IMR-90 (cell line): ENCODE measurements around the gene CNFN. TPM values are rescaled to one million over a fixed set of nuclear protein-coding genes. Genes with fewer than 3 reads are reported as not detected.

Experiments
- ATAC-seq: fragments of 200-7000 bp; cut with Tn5 transposase; 2 replicates; pipeline ENCODE4 v1.9.1; 2020; ENCODE audit warnings: low read depth, mild to moderate bottlenecking, moderate library complexity
- BruUV-seq: library from RNA; stranded (reverse); fragments of 400-500 nt; replicated peaks from 2 replicates; lab custom pipeline; 2021; lab: Mats Ljungman, UMichigan
- CTCF ChIA-PET: fragments of 300-600 bp; formaldehyde crosslinking; extraction: SDS; loops from one replicate; lab custom pipeline; 2021; ENCODE audit warnings: antibody characterized with exemption; lab: Yijun Ruan, JAX
- POLR2A ChIA-PET: fragments of 300-600 bp; sonication (Branson Sonifier 250); formaldehyde crosslinking; loops from one replicate; lab custom pipeline; 2022; ENCODE audit warnings: antibody characterized with exemption; ENCODE audit not compliant: unreplicated experiment; lab: Charles Lee
- DNase-seq: peaks from one replicate; pipeline ENCODE4 v3.0.0; 2013
- H2AFZ ChIP-seq: replicated peaks from 2 replicates; pipeline ENCODE3; 2013; ENCODE audit warnings: low read length, mild to moderate bottlenecking; ENCODE audit not compliant: poor library complexity
- H2AK5ac ChIP-seq: 2 replicates; pipeline ENCODE4 v1.6.1; 2013; ENCODE audit warnings: low read depth, low read length, inconsistent platforms
- H2AK9ac ChIP-seq: replicated peaks from 2 replicates; pipeline ENCODE3; 2013; ENCODE audit warnings: mild to moderate bottlenecking, low read depth, low read length, moderate library complexity; ENCODE audit not compliant: poor library complexity
- H2BK120ac ChIP-seq: 2 replicates; pipeline ENCODE4 v1.6.1; 2013; ENCODE audit warnings: low read depth, low read length, inconsistent platforms
- H2BK15ac ChIP-seq: 3 replicates; pipeline ENCODE4 v1.6.1; 2013; ENCODE audit warnings: low read depth, low read length, inconsistent platforms
- H2BK20ac ChIP-seq: 2 replicates; pipeline ENCODE4 v1.6.1; 2013; ENCODE audit warnings: low read depth, mild to moderate bottlenecking, inconsistent platforms, low read length, moderate library complexity
- H2BK5ac ChIP-seq: 2 replicates; pipeline ENCODE4 v1.6.1; 2013; ENCODE audit warnings: mild to moderate bottlenecking, low read depth, low read length, inconsistent platforms; ENCODE audit not compliant: poor library complexity, severe bottlenecking
- H3K14ac ChIP-seq: replicated peaks from 2 replicates; pipeline ENCODE4 v1.6.1; 2013; ENCODE audit warnings: low read depth, low read length, inconsistent platforms
- H3K18ac ChIP-seq: 2 replicates; pipeline ENCODE4 v1.6.1; 2013; ENCODE audit warnings: low read depth, low read length, control low read depth
- H3K23ac ChIP-seq: 2 replicates; pipeline ENCODE4 v1.6.1; 2013; ENCODE audit warnings: low read depth, low read length, inconsistent platforms
- H3K27ac ChIP-seq: 2 replicates; pipeline ENCODE4 v1.5.1; 2013; ENCODE audit warnings: mild to moderate bottlenecking, control low read depth, low read length; ENCODE audit not compliant: insufficient read depth
- H3K27me3 ChIP-seq: 2 replicates; pipeline ENCODE4 v1.6.1; 2013; ENCODE audit warnings: low read length; ENCODE audit not compliant: control insufficient read depth, insufficient read depth
- H3K36me3 ChIP-seq: 2 replicates; pipeline ENCODE4 v1.6.1; 2013; ENCODE audit warnings: low read length, mixed read lengths; ENCODE audit not compliant: control insufficient read depth, insufficient read depth
- H3K4ac ChIP-seq: 2 replicates; pipeline ENCODE4 v1.6.1; 2013; ENCODE audit warnings: low read depth, low read length, inconsistent platforms
- H3K4me1 ChIP-seq: 2 replicates; pipeline ENCODE4 v1.6.1; 2013; ENCODE audit warnings: low read length, mixed read lengths; ENCODE audit not compliant: control insufficient read depth, insufficient read depth
- H3K4me2 ChIP-seq: 2 replicates; pipeline ENCODE4 v1.6.1; 2013; ENCODE audit warnings: low read depth, mild to moderate bottlenecking, control low read depth, low read length, moderate library complexity
- H3K4me3 ChIP-seq: 2 replicates; pipeline ENCODE4 v1.5.1; 2013; ENCODE audit warnings: low read depth, mild to moderate bottlenecking, control low read depth, low read length, moderate library complexity; ENCODE audit not compliant: insufficient read depth
- H3K56ac ChIP-seq: 2 replicates; pipeline ENCODE4 v1.6.1; 2013; ENCODE audit warnings: low read length, inconsistent platforms; ENCODE audit not compliant: insufficient read depth; ENCODE audit errors: extremely low read depth
- H3K79me1 ChIP-seq, 2 experiments: 2 replicates each; pipeline ENCODE4 v1.6.1; 2013; ENCODE audit warnings: low read length in 2 of 2, inconsistent platforms in 1 of 2, low read depth in 1 of 2
- H3K9ac ChIP-seq: 2 replicates; pipeline ENCODE4 v1.6.1; 2013; ENCODE audit warnings: low read depth, low read length, control low read depth
- H3K9me1 ChIP-seq: 2 replicates; pipeline ENCODE4 v1.6.1; 2013; ENCODE audit warnings: low read length, inconsistent platforms; ENCODE audit not compliant: insufficient read depth
- H3K9me3 ChIP-seq: 2 replicates; pipeline ENCODE4 v1.6.1; 2013; ENCODE audit warnings: low read length; ENCODE audit not compliant: control insufficient read depth, insufficient read depth
- H4K20me1 ChIP-seq: 2 replicates; pipeline ENCODE4 v1.6.1; 2013; ENCODE audit warnings: low read length, inconsistent platforms; ENCODE audit not compliant: insufficient read depth
- H4K5ac ChIP-seq: 2 replicates; pipeline ENCODE4 v1.6.1; 2013; ENCODE audit warnings: mild to moderate bottlenecking, low read depth, low read length, control low read depth
- H4K8ac ChIP-seq, 2 experiments: 2 replicates each; pipeline ENCODE4 v1.6.1; 2013; ENCODE audit warnings: low read depth in 2 of 2, low read length in 2 of 2, control low read depth in 1 of 2, inconsistent platforms in 1 of 2
- H4K91ac ChIP-seq: 2 replicates; pipeline ENCODE4 v1.6.1; 2013; ENCODE audit warnings: low read depth, low read length, inconsistent platforms; ENCODE audit not compliant: insufficient read depth
- BHLHE40 ChIP-seq: fragments of 150-350 bp; IDR thresholded peaks from 2 replicates; pipeline ENCODE4 v1.6.1; 2016; ENCODE audit warnings: mild to moderate bottlenecking, low read depth, low read length
- CEBPB ChIP-seq: IDR thresholded peaks from 2 replicates; pipeline ENCODE4 v1.6.1; 2012; ENCODE audit warnings: low read depth, low read length, improper control_type of control experiment
- CHD1 ChIP-seq: IDR thresholded peaks from 2 replicates; pipeline ENCODE4 v1.6.1; 2012; ENCODE audit warnings: low read depth, low read length, improper control_type of control experiment
- CTCF ChIP-seq: conservative IDR thresholded peaks from 2 replicates; pipeline ENCODE4 v1.5.1; 2012; ENCODE audit warnings: mild to moderate bottlenecking, low read depth, low read length, improper control_type of control experiment
- ELK1 ChIP-seq: fragments of 150-350 bp; IDR thresholded peaks from 2 replicates; pipeline ENCODE4 v1.6.1; 2016; ENCODE audit warnings: low read depth, mild to moderate bottlenecking, low read length, moderate library complexity, borderline replicate concordance
- FOS ChIP-seq: fragments of 150-350 bp; IDR thresholded peaks from 2 replicates; pipeline ENCODE4 v1.6.1; 2016; ENCODE audit warnings: low read depth, low read length
- MAFK ChIP-seq: IDR thresholded peaks from 2 replicates; pipeline ENCODE4 v1.6.1; 2012; ENCODE audit warnings: low read depth, low read length, improper control_type of control experiment
- MAZ ChIP-seq: IDR thresholded peaks from 2 replicates; pipeline ENCODE4 v1.6.1; 2012; ENCODE audit warnings: low read depth, mild to moderate bottlenecking, low read length, improper control_type of control experiment, moderate library complexity, borderline replicate concordance
- NFE2L2 ChIP-seq: fragments of 150-350 bp; IDR thresholded peaks from 2 replicates; pipeline ENCODE4 v1.6.1; 2016; ENCODE audit warnings: low read depth, mild to moderate bottlenecking, low read length
- POLR2A ChIP-seq: IDR thresholded peaks from 2 replicates; pipeline ENCODE4 v1.6.1; 2012; ENCODE audit warnings: mild to moderate bottlenecking, low read depth, low read length
- RAD21 ChIP-seq: IDR thresholded peaks from 2 replicates; pipeline ENCODE4 v1.6.1; 2012; ENCODE audit warnings: low read length, improper control_type of control experiment
- RCOR1 ChIP-seq: IDR thresholded peaks from 2 replicates; pipeline ENCODE4 v1.6.1; 2012; ENCODE audit warnings: mild to moderate bottlenecking, low read length, improper control_type of control experiment; ENCODE audit not compliant: insufficient replicate concordance
- RFX5 ChIP-seq: IDR thresholded peaks from 2 replicates; pipeline ENCODE4 v1.8.0; 2012; ENCODE audit warnings: low read depth, mild to moderate bottlenecking, low read length, moderate library complexity
- SMC3 ChIP-seq: fragments of 150-350 bp; IDR thresholded peaks from 2 replicates; pipeline ENCODE4 v1.6.1; 2016; ENCODE audit warnings: low read depth, mild to moderate bottlenecking, antibody characterized with exemption, low read length, moderate library complexity
- USF2 ChIP-seq: fragments of 150-350 bp; IDR thresholded peaks from 2 replicates; pipeline ENCODE4 v1.6.1; 2017; ENCODE audit warnings: mild to moderate bottlenecking, antibody characterized with exemption, low read length, low read depth
- WGBS, 2 experiments: methylation state at CpG; one replicate each; pipeline versions ENCODE4 v1.1.5 to v1.1.7; 2013; ENCODE audit warnings: missing lambda C conversion rate in 2 of 2; ENCODE audit not compliant: insufficient read length in 1 of 2; ENCODE audit errors: extremely low coverage in 2 of 2; 5-methylcytosine and 5-hydroxymethylcytosine counted together
- dilution Hi-C: fragments of 300-500 bp; cut with HindIII; formaldehyde crosslinking; loops from one replicate; pipeline ENCODE4 v1.14.3; 2018; ENCODE audit warnings: low sequenced_read_pairs; ENCODE audit not compliant: unreplicated experiment
- in situ Hi-C: fragments of 300-500 bp; cut with MboI; formaldehyde crosslinking; loops from 3 replicates; pipeline ENCODE4 v1.14.3; 2019; ENCODE audit warnings: low sequenced_read_pairs, inconsistent platforms, mixed read lengths
- intact Hi-C: fragments of 100-400 bp; cut with micrococcal nuclease; formaldehyde crosslinking; loops from 2 replicates; pipeline ENCODE4 v1.10.0; 2022
- polyA plus RNA-seq, 3 experiments: library from polyadenylated mRNA; depleted of rRNA; stranded (reverse); fragments of >200 nt; gene quantifications; 2 replicates each; pipeline ENCODE4 v1.2.3, GENCODE V29; 2012; ENCODE audit warnings: low replicate concordance in 1 of 3
- total RNA-seq: library from RNA; depleted of rRNA; stranded (reverse); fragments of >200 nt; gene quantifications from 2 replicates; pipeline ENCODE4 v1.2.3, GENCODE V29; 2012

CNFN gene
- total and polyA plus RNA-seq, 2 of the 4 experiments (the other 2 are of a cell fraction) = 1.2 TPM; not detected in 1

DNA sequence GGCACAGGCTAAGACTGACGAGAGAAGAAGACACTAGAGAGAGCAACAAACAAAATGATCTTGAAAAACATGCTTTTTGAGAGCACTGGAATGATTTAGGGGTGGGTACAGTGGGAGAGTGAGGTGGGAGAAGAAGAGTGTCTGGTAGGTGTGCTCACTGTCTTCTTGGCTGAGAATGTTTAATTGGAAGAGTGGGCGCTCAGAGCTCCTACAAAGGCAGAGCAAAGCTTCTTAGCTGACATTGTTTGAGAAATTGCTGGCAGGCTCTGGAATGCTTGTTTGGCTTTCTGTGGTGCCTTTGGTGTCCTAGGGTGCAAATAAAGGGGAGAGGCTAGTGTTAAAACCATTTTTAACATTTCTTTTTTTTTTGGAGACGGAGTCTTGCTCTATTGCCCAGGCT lies 38.6 kb upstream of the CNFN start:
- no peak overlapping the region for H4K5ac ChIP-seq
- ChIA-PET POLR2A (no interaction called here), CTCF (no interaction called here)
- H3K14ac ChIP-seq = no peak overlapping the region
- no peak overlapping the region for H2BK5ac ChIP-seq
- no peaks in the 10 kb centered on the region for H3K9me3 ChIP-seq
- no peak for TF ChIP-seq NFE2L2
- no peak for TF ChIP-seq ELK1
- TF ChIP-seq CEBPB = no peak
- TF ChIP-seq MAZ = no peak
- TF ChIP-seq RFX5 = no peak
- TF ChIP-seq USF2 = no peak
- TF ChIP-seq POLR2A = no peak
- TF ChIP-seq RCOR1 = no peak
- TF ChIP-seq CHD1 = no peak
- no peak for TF ChIP-seq MAFK
- no peak for TF ChIP-seq RAD21
- no peak for TF ChIP-seq FOS
- no peak for TF ChIP-seq SMC3
- TF ChIP-seq CTCF = no peak
- no peak for TF ChIP-seq BHLHE40
- no peaks in the 10 kb centered on the region for H4K20me1 ChIP-seq
- no peak overlapping the region for H3K4me2 ChIP-seq
- H2AK9ac ChIP-seq = no peak overlapping the region
- no peak overlapping the region for H3K18ac ChIP-seq
- H3K56ac ChIP-seq = no peak overlapping the region
- no peak overlapping the region for H4K8ac ChIP-seq
- H2BK120ac ChIP-seq = no peak overlapping the region
- dilution Hi-C loops = no loop called here
- H3K9me1 ChIP-seq = peaks cover 3% of the 10 kb centered on the region; the same call in 1 of the 2 replicates
- no peak overlapping the region for H4K91ac ChIP-seq
- H3K27ac ChIP-seq = no peak overlapping the region
- no peaks in the 10 kb centered on the region for H3K79me1 ChIP-seq
- no TSS peak for BruUV-seq
- H3K4me1 ChIP-seq = no peaks in the 10 kb centered on the region; the same call in 1 of the 2 replicates
- no peaks in the 10 kb centered on the region for H3K36me3 ChIP-seq
- WGBS, 2 experiments = no CpG with 5 or more reads among the region's 3 CpGs
- no peak overlapping the region for H3K4ac ChIP-seq
- H2AFZ ChIP-seq = no peak overlapping the region
- H3K4me3 ChIP-seq = no peak overlapping the region
- H3K9ac ChIP-seq = no peak overlapping the region
- DNase-seq (no peak), ATAC-seq (no peak)
- H2AK5ac ChIP-seq = no peak overlapping the region
- H3K27me3 ChIP-seq = no peaks in the 10 kb centered on the region
- no peak overlapping the region for H2BK20ac ChIP-seq
- H3K23ac ChIP-seq = no peak overlapping the region
- in situ Hi-C loops = no loop called here
- H2BK15ac ChIP-seq = no peak overlapping the region
- intact Hi-C loops = no loop called here
